GM23338 (cell line): ENCODE data around the gene MAPK9.
A peak's percentile ranks its signal among the peaks of the same experiment; 100 is the strongest.

Experiments
- CTCF ChIP-seq, 2 experiments: fragments of 200-600 bp in 1 of 2; sonication (generic) in 1 of 2; conservative IDR thresholded peaks; 2 replicates each; pipeline versions ENCODE4 v1.5.1 to v1.6.1; 2016 to 2017; ENCODE audit warnings: antibody characterized with exemption in 2 of 2, low read depth in 2 of 2, mild to moderate bottlenecking in 2 of 2, moderate library complexity in 1 of 2
- EZH2 ChIP-seq: fragments of 200-600 bp; sonication (generic); IDR thresholded peaks from one replicate; pipeline ENCODE4 v1.8.0; 2017; ENCODE audit warnings: antibody characterized with exemption, mild to moderate bottlenecking, low read depth; ENCODE audit not compliant: unreplicated experiment
- POLR2AphosphoS5 ChIP-seq: IDR thresholded peaks from 2 replicates; pipeline ENCODE4 v1.6.1; 2016; ENCODE audit warnings: antibody characterized with exemption, low read depth
- TF ChIP-seq, protein P1 (sequence below): IDR thresholded peaks from 2 replicates; pipeline ENCODE4 v1.6.1; 2016; ENCODE audit warnings: antibody characterized with exemption

GRCh38 chr5:180291943-180292831 lies at the start of gene MAPK9:
- TF ChIP-seq POLR2AphosphoS5 (peak; percentile 67), CTCF (conservative IDR thresholded peaks at IDR 0.05; ENCODE audit: low read depth in 2 of 2) (no peak), EZH2 (no peak)
- TF ChIP-seq, protein P1, sequence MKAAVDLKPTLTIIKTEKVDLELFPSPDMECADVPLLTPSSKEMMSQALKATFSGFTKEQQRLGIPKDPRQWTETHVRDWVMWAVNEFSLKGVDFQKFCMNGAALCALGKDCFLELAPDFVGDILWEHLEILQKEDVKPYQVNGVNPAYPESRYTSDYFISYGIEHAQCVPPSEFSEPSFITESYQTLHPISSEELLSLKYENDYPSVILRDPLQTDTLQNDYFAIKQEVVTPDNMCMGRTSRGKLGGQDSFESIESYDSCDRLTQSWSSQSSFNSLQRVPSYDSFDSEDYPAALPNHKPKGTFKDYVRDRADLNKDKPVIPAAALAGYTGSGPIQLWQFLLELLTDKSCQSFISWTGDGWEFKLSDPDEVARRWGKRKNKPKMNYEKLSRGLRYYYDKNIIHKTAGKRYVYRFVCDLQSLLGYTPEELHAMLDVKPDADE: no peak
